MM.1S (cell line): Measurements from ENCODE around the gene SENP6.
"Not testable (repeated sequence)": the region's sequence is repeated elsewhere in the genome, so short reads cannot be mapped to it uniquely, and the experiment has no call there.

Experiments used
- DNase-seq: peaks from one replicate; pipeline ENCODE4 v3.0.0-alpha.2; 2015
- H2AFZ ChIP-seq: fragments of 300-600 bp; sonication (generic); 2 replicates; pipeline ENCODE4 v1.6.0; 2016; ENCODE audit warnings: antibody characterized with exemption, low read length
- H3F3A ChIP-seq: fragments of 300-600 bp; sonication (generic); 2 replicates; pipeline ENCODE4 v1.6.1; 2016; ENCODE audit warnings: mild to moderate bottlenecking, antibody characterized with exemption, low read length, moderate library complexity, mixed read lengths; ENCODE audit not compliant: insufficient read depth
- H3K27ac ChIP-seq: fragments of 300-600 bp; sonication (generic); 2 replicates; pipeline ENCODE4 v1.5.1; 2016; ENCODE audit warnings: mild to moderate bottlenecking, low read length
- H3K27me3 ChIP-seq: fragments of 300-600 bp; sonication (generic); replicated peaks from 2 replicates; pipeline ENCODE4 v1.6.0; 2016; ENCODE audit warnings: low read length; ENCODE audit not compliant: insufficient read depth
- H3K36me3 ChIP-seq: fragments of 300-600 bp; sonication (generic); replicated peaks from 2 replicates; pipeline ENCODE4 v1.6.1; 2016; ENCODE audit warnings: mild to moderate bottlenecking, low read length, mixed read lengths; ENCODE audit not compliant: insufficient read depth
- H3K4me1 ChIP-seq: fragments of 300-600 bp; sonication (generic); 2 replicates; pipeline ENCODE4 v1.6.1; 2016; ENCODE audit warnings: low read length, mixed read lengths
- H3K4me2 ChIP-seq: fragments of 300-600 bp; sonication (generic); 2 replicates; pipeline ENCODE4 v1.6.0; 2016; ENCODE audit warnings: low read depth, low read length
- H3K4me3 ChIP-seq: fragments of 300-600 bp; sonication (generic); 2 replicates; pipeline ENCODE4 v1.5.1; 2016; ENCODE audit warnings: low read length, mixed read lengths
- H3K79me2 ChIP-seq: fragments of 300-600 bp; sonication (generic); 2 replicates; pipeline ENCODE4 v1.6.1; 2016; ENCODE audit warnings: mixed run types, low read length, mixed read lengths
- H3K9ac ChIP-seq: fragments of 300-600 bp; sonication (generic); 2 replicates; pipeline ENCODE4 v1.6.1; 2016; ENCODE audit warnings: low read length, mixed read lengths
- H3K9me2 ChIP-seq: fragments of 300-600 bp; sonication (generic); replicated peaks from 2 replicates; pipeline ENCODE4 v1.6.1; 2016; ENCODE audit warnings: mild to moderate bottlenecking, low read length, mixed read lengths; ENCODE audit not compliant: insufficient read depth
- H3K9me3 ChIP-seq: fragments of 300-600 bp; sonication (generic); replicated peaks from 2 replicates; pipeline ENCODE4 v1.6.1; 2016; ENCODE audit warnings: mild to moderate bottlenecking, low read length, mixed read lengths; ENCODE audit not compliant: insufficient read depth
- H4K20me1 ChIP-seq: fragments of 300-600 bp; sonication (generic); 2 replicates; pipeline ENCODE4 v1.6.1; 2016; ENCODE audit warnings: mild to moderate bottlenecking, low read length, moderate library complexity, mixed read lengths; ENCODE audit not compliant: insufficient read depth
- EZH2 ChIP-seq: fragments of 300-600 bp; sonication (generic); optimal IDR thresholded peaks from 2 replicates; pipeline ENCODE3; 2017; ENCODE audit warnings: low read depth, mild to moderate bottlenecking, antibody characterized with exemption, low read length, mixed read lengths
- EZH2phosphoT487 ChIP-seq: fragments of 300-600 bp; sonication (generic); IDR thresholded peaks from 2 replicates; pipeline ENCODE4 v1.6.1; 2018; ENCODE audit warnings: antibody characterized with exemption, low read length
- TF ChIP-seq, protein P1 (sequence below): fragments of 300-600 bp; sonication (generic); IDR thresholded peaks from 2 replicates; pipeline ENCODE4 v1.5.1; 2016; ENCODE audit warnings: antibody characterized with exemption, low read length, mixed read lengths

The SENP6 gene

DNA sequence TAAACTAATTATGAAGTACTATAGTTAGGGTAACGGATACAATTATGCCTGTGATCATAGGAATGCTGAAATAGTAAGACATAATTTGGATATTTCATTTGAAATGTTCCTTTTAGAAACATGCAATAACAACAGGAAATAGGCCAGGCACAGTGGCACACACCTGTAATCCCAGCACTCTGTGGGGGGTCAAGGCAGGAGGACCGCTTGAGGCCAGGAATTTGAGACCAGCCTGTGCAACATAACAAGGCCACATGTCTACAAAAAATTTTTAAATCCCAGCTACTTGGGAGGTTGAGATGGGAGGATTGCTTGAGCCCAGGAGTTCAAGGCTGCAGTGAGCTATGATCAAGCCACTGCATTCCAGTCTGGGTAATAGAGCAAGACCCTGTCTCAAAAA lies 121.7 kb downstream of the SENP6 start:
- H3K27ac ChIP-seq = no peak overlapping the region
- no peaks in the 10 kb centered on the region for H3K79me2 ChIP-seq
- no peaks in the 10 kb centered on the region for H3K27me3 ChIP-seq
- H4K20me1 ChIP-seq = no peaks in the 10 kb centered on the region
- peaks cover 16% of the 10 kb centered on the region for H3F3A ChIP-seq
- DNase-seq = no peak
- no peak overlapping the region for H3K4me2 ChIP-seq
- peaks cover 12% of the 10 kb centered on the region; the same call in 1 of the 2 replicates for H3K4me1 ChIP-seq
- no peak overlapping the region for H3K4me3 ChIP-seq
- no peaks in the 10 kb centered on the region for H3K36me3 ChIP-seq
- H3K9me3 ChIP-seq = no peaks in the 10 kb centered on the region
- H2AFZ ChIP-seq = no peak overlapping the region
- no peaks in the 10 kb centered on the region for H3K9me2 ChIP-seq
- H3K9ac ChIP-seq = no peak overlapping the region
- no peak for TF ChIP-seq EZH2phosphoT487
- TF ChIP-seq, protein P1, sequence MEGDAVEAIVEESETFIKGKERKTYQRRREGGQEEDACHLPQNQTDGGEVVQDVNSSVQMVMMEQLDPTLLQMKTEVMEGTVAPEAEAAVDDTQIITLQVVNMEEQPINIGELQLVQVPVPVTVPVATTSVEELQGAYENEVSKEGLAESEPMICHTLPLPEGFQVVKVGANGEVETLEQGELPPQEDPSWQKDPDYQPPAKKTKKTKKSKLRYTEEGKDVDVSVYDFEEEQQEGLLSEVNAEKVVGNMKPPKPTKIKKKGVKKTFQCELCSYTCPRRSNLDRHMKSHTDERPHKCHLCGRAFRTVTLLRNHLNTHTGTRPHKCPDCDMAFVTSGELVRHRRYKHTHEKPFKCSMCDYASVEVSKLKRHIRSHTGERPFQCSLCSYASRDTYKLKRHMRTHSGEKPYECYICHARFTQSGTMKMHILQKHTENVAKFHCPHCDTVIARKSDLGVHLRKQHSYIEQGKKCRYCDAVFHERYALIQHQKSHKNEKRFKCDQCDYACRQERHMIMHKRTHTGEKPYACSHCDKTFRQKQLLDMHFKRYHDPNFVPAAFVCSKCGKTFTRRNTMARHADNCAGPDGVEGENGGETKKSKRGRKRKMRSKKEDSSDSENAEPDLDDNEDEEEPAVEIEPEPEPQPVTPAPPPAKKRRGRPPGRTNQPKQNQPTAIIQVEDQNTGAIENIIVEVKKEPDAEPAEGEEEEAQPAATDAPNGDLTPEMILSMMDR = no peak
- no peak for TF ChIP-seq EZH2

DNA sequence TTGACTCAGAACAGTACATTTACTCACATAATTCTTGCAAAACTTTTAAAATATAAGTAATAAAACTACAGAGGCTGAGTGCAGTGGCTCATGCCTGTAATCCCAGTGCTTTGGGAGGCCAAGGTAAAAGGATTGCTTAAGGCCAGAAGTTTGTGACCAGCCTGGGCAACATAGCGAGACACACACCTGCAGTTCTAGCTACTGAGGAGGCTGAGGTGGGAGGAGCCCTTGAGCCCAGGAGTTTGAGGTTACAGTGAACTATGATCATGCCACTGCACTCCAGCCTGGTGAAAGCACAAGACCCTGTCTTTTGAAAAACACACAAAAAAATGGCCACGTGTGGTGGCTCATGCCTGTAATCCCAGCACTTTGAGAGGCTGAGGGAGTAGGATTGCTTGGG lies 125.5 kb downstream of the SENP6 start:
- Histone ChIP-seq H3K27ac (no peak overlapping the region), H3F3A (peaks cover 20% of the 10 kb centered on the region), H3K4me3 (no peak overlapping the region), H2AFZ (no peak overlapping the region), H3K9ac (no peak overlapping the region), H3K27me3 (no peaks in the 10 kb centered on the region), H3K4me2 (no peak overlapping the region), H3K36me3 (no peaks in the 10 kb centered on the region), H3K4me1 (peaks cover 19% of the 10 kb centered on the region; the same call in 1 of the 2 replicates), H3K9me2 (no peaks in the 10 kb centered on the region), H3K79me2 (no peaks in the 10 kb centered on the region), H4K20me1 (no peaks in the 10 kb centered on the region), H3K9me3 (no peaks in the 10 kb centered on the region)
- no peak for TF ChIP-seq EZH2phosphoT487
- TF ChIP-seq, protein P1 = no peak
- TF ChIP-seq EZH2 = no peak
- DNase-seq = peak; percentile 39

DNA sequence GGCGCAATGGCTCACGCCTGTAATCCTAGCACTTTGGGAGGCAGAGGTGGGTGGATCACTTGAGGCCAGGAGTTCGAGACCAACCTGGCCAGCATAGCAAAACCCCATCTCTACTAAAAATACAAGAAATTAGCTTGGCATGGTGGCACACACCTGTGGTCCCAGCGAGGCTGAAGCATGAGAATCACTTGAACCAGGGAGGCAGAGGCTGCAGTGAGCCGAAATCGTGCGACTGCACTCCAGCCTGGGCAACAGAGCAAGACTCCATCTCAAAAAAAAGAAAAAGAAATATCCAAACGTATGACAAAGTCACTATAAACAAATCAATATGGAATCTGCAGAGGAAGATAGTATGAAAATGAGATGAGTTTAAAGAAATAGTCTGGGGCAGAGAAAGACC lies 129.3 kb downstream of the SENP6 start:
- Histone ChIP-seq H3F3A (peaks cover 22% of the 10 kb centered on the region), H3K4me1 (peaks cover 24% of the 10 kb centered on the region)
- not testable (repeated sequence) for H3K4me3 ChIP-seq, H3K4me2 ChIP-seq, DNase-seq, H2AFZ ChIP-seq, H3K9me3 ChIP-seq, H3K9me2 ChIP-seq, H3K27ac ChIP-seq, H4K20me1 ChIP-seq, H3K9ac ChIP-seq, H3K36me3 ChIP-seq, H3K27me3 ChIP-seq, H3K79me2 ChIP-seq

DNA sequence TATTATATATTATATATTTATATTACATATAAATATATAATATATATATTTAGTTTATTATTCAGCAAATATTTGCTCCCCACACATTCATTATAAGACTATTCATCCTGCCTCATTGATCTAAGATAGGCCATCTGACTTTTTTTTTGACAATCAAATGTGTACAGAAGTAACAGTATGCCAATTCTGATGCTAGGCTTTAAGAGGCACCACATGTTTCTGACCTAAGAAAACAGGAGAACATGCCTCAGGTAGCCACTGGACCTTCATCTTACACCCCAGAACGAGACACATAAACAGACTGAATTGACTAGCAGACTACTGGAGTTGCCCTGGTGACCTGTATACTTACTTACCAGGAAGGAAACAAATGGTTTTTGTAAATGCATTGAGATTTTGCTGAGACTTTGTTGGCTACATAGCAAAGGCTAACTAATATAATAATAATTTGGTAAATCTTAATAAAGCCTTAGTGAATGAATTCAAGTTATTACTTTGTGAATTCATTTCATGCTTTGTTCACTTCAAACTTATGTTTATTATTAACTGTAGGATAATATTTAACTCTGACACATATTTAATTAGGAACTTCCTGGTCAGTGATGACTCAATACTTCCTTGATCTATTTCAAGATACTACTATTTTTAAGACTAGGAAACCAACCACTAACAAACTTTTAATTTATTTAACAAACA lies 134.0 kb downstream of the SENP6 start:
- peak; percentile 40 for DNase-seq
- Histone ChIP-seq H3K4me1 (peaks cover 10% of the 10 kb centered on the region), H3K9me2 (no peaks in the 10 kb centered on the region), H3K79me2 (no peaks in the 10 kb centered on the region), H3F3A (peaks cover 6% of the 10 kb centered on the region; the same call in 1 of the 2 replicates), H3K4me2 (peak overlapping the region; percentile 65), H3K27ac (peak overlapping the region; percentile 85), H3K4me3 (peak overlapping the region; percentile 9; the same call in 1 of the 2 replicates), H2AFZ (peak overlapping the region; percentile 49), H3K36me3 (no peaks in the 10 kb centered on the region), H4K20me1 (no peaks in the 10 kb centered on the region), H3K9me3 (no peaks in the 10 kb centered on the region), H3K27me3 (no peaks in the 10 kb centered on the region), H3K9ac (peak overlapping the region; percentile 27; the same call in 1 of the 2 replicates)
- TF ChIP-seq, protein P1 = no peak
